Endothelial cell of umbilical vein (primary cell): ENCODE results near the gene EID2B.

Source experiments
- CTCF ChIP-seq, 2 donors: IDR thresholded peaks; 1 replicate in 1 of 2; 2 replicates in 1 of 2; pipeline ENCODE4 v1.5.1; 2011; ENCODE audit warnings: low read length in 2 of 2, mild to moderate bottlenecking in 2 of 2, moderate library complexity in 2 of 2, control low read depth in 1 of 2, inconsistent platforms in 1 of 2, low read depth in 1 of 2; ENCODE audit not compliant: insufficient read depth in 1 of 2; ENCODE audit errors: extremely low read depth in 1 of 2
- EZH2 ChIP-seq: IDR thresholded peaks from 2 replicates; pipeline ENCODE4 v1.6.1; 2012; ENCODE audit warnings: borderline replicate concordance, low read depth, mild to moderate bottlenecking, moderate library complexity, low read length, inconsistent platforms; ENCODE audit not compliant: severe bottlenecking
- JUN ChIP-seq: IDR thresholded peaks from 2 replicates; pipeline ENCODE4 v1.6.1; 2011; ENCODE audit warnings: borderline replicate concordance, low read depth; ENCODE audit not compliant: insufficient read length, insufficient read depth
- POLR2A ChIP-seq: IDR thresholded peaks from 2 replicates; pipeline ENCODE4 v1.6.1; 2012; ENCODE audit warnings: low read depth, mild to moderate bottlenecking, control low read depth, low read length
- POLR2AphosphoS5 ChIP-seq: IDR thresholded peaks from 2 replicates; pipeline ENCODE4 v1.6.1; 2012; ENCODE audit warnings: low read depth, mild to moderate bottlenecking, control low read depth, low read length, moderate library complexity; ENCODE audit not compliant: insufficient read depth

GRCh38 chr19:39481676-39482075 is 51.0 kb downstream of the EID2B start:
- no peak for TF ChIP-seq CTCF (IDR thresholded peaks at IDR 0.05; ENCODE audit: extremely low read depth in 1 of 2, insufficient read depth in 1 of 2, low read depth in 1 of 2, low read length in 2 of 2)
- TF ChIP-seq POLR2AphosphoS5, result no peak
- TF ChIP-seq POLR2A, result no peak
- no peak for TF ChIP-seq EZH2
- TF ChIP-seq JUN, result no peak
